Mammary microvascular endothelial cell (primary cell): Measurements from ENCODE around the gene GCC2. TPM values are rescaled to one million over a fixed set of nuclear protein-coding genes. Genes with fewer than 3 reads are reported as not detected.

Experiments
- total RNA-seq: library from RNA; depleted of rRNA; stranded (reverse); fragments of >200 nt; gene quantifications from 2 replicates; pipeline ENCODE4 v1.2.3, GENCODE V29; 2015

The GCC2 gene
- 8.2 and 8.6 TPM in 2 replicates for total RNA-seq

DNA sequence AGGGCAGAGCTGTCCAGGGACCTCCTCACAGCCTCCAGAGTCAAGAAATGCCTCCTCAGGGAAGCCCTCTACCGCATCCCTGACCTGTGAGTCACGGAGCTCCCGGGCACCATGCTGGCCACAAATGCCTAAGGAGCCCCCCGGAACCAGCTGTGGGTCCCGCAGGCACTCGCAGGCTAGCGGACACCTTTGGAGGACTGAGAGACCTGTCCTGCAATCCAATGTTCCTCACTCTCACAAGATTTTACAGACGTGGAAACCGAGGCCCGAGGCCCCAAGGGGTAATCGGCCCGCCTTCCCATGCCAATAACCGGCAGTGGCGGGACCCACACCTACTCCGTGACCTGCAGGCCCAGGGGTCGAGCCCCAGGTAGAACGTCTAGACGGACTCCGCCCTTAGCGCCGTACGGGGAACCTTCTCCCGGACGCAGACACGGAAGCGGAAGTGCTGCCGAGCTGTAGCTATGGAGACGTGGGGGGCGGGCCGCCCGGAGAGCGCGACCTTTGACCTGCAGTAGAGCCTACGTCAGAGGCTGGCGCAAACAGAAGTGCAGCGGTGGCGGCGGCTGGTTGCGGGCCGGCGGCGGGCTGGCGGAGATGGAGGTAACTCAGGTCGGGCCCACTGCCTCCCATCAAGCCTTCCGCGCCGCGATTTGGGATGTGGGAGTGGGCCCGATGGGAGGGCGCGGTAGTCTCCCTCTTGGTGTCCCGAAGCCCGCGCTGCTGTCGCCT lies at the start of gene GCC2:
Gene GCC2 (plus strand): TSS at position 529 of the 732 bp plus-strand sequence. CDS start 69 bp downstream, at position 598.

GRCh38 chr2:108533832-108534583 lies 85.0 kb downstream of the GCC2 start, which contains the start of gene LIMS1:
TSS of gene LIMS1 (plus strand) at chr2:108534470. CDS start at chr2:108534563, 93 bp downstream.

Other genes starting within 250 kb of the GCC2 start
- gene SULT1C3, start 209.2 kb upstream of the GCC2 start, total RNA-seq, result not detected in 2 replicates
- gene SULT1C2, start 160.3 kb upstream of the GCC2 start, total RNA-seq, result not detected in 2 replicates
- 4.1 and 6.7 TPM in 2 replicates for gene SULT1C4, start 71.3 kb upstream of the GCC2 start, total RNA-seq
- gene LIMS1, start 85.3 kb downstream of the GCC2 start, total RNA-seq, result 85.3 and 89.7 TPM in 2 replicates